Measurements from ENCODE around the gene ODR4.
"Not testable (repeated sequence)": the region's sequence is repeated elsewhere in the genome, so short reads cannot be mapped to it uniquely, and the experiment has no call there.

The ODR4 gene

DNA sequence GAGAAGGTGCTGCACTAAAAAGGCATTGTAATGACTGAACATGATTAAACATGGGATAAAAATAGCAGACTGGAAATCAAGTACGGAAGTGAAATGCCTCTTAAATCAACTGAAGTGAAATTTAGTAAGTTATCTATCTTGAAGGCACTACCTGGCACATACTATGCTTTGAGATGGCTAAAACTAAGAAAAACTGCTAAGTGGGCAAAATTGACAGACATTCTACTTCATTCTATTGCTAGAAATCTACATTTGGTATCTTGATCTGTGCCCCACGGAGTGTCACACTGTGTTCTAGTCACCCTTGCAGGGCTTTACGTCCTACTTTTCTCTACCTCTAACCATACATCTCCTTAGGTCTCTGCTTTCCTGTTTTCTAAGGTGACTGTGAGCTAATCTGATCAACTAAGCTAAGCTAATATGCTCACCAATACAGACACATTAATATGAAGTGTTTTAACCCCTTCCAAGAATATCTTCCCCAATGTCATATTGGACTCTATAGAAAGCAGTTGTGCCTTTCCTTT lies 81.2 kb downstream of the ODR4 start:
- Histone ChIP-seq H3K4me1 (ENCODE audit: control insufficient read depth in 2 of 2, insufficient read depth in 1 of 2, low read depth in 1 of 2, low read length in 2 of 2) (no peaks in the 10 kb centered on the region), H3K4me2 (ENCODE audit: insufficient read depth, low read length, poor library complexity, severe bottlenecking) (no peak overlapping the region), H3K4me3 (ENCODE audit: low read length in 2 of 2) (no peak overlapping the region), H3K4ac (ENCODE audit: low read length) (no peak overlapping the region), H3K23ac (ENCODE audit: low read depth, low read length, poor library complexity) (no peak overlapping the region), H2AFZ (ENCODE audit: low read length) (no peak overlapping the region), H3K9ac (ENCODE audit: low read depth, low read length, poor library complexity) (no peak overlapping the region), H2BK5ac (ENCODE audit: low read length) (no peak overlapping the region), H2BK12ac (ENCODE audit: low read length) (no peak overlapping the region), H3K9me3 (replicated peaks in 1 of 2; ENCODE audit: control insufficient read depth in 2 of 2, insufficient read depth in 1 of 2, low read depth in 1 of 2, low read length in 2 of 2) (no peaks in the 10 kb centered on the region), H3K27me3 (ENCODE audit: control insufficient read depth in 3 of 3, insufficient read depth in 3 of 3, low read depth in 1 of 3, low read length in 3 of 3) (no peaks in the 10 kb centered on the region), H3K79me1 (ENCODE audit: low read depth, low read length) (no peaks in the 10 kb centered on the region), H3K36me3 (replicated peaks in 1 of 2; ENCODE audit: control insufficient read depth in 2 of 2, insufficient read depth in 2 of 2, low read length in 2 of 2) (no peaks in the 10 kb centered on the region), H2AK5ac (ENCODE audit: low read depth, low read length) (no peak overlapping the region), H2BK120ac (ENCODE audit: low read depth, low read length) (no peak overlapping the region), H3K27ac (replicated peaks; ENCODE audit: low read length) (no peak overlapping the region), H3K14ac (ENCODE audit: low read length) (no peak overlapping the region), H4K91ac (ENCODE audit: low read depth, low read length, poor library complexity) (no peak overlapping the region), H4K8ac (ENCODE audit: low read depth, low read length) (no peak overlapping the region), H3K18ac (ENCODE audit: low read length) (no peak overlapping the region), H2BK15ac (ENCODE audit: low read length) (no peak overlapping the region)
- no peak for DNase-seq (ENCODE audit: low spot score)
- WGBS, 2 donors (ENCODE audit: extremely low coverage in 2 of 2, insufficient read length in 2 of 2, insufficient replicate concordance in 1 of 2), result no CpG with 5 or more reads among the region's 3 CpGs

- H2BK120ac ChIP-seq (ENCODE audit: low read depth, low read length); H3K4me2 ChIP-seq (ENCODE audit: insufficient read depth, low read length, poor library complexity, severe bottlenecking); H3K23ac ChIP-seq (ENCODE audit: low read depth, low read length, poor library complexity); H4K91ac ChIP-seq (ENCODE audit: low read depth, low read length, poor library complexity); H2BK5ac ChIP-seq (ENCODE audit: low read length); H3K4me3 ChIP-seq (ENCODE audit: low read length in 2 of 2); H3K14ac ChIP-seq (ENCODE audit: low read length); H3K27me3 ChIP-seq (ENCODE audit: control insufficient read depth in 3 of 3, insufficient read depth in 3 of 3, low read depth in 1 of 3, low read length in 3 of 3); H3K18ac ChIP-seq (ENCODE audit: low read length); H2BK12ac ChIP-seq (ENCODE audit: low read length); H3K9ac ChIP-seq (ENCODE audit: low read depth, low read length, poor library complexity); H3K79me1 ChIP-seq (ENCODE audit: low read depth, low read length); H3K4me1 ChIP-seq (ENCODE audit: control insufficient read depth in 2 of 2, insufficient read depth in 1 of 2, low read depth in 1 of 2, low read length in 2 of 2); H3K36me3 ChIP-seq (replicated peaks in 1 of 2; ENCODE audit: control insufficient read depth in 2 of 2, insufficient read depth in 2 of 2, low read length in 2 of 2); H3K9me3 ChIP-seq (replicated peaks in 1 of 2; ENCODE audit: control insufficient read depth in 2 of 2, insufficient read depth in 1 of 2, low read depth in 1 of 2, low read length in 2 of 2); H4K8ac ChIP-seq (ENCODE audit: low read depth, low read length); H2AK5ac ChIP-seq (ENCODE audit: low read depth, low read length); H2AFZ ChIP-seq (ENCODE audit: low read length); H2BK15ac ChIP-seq (ENCODE audit: low read length); H3K4ac ChIP-seq (ENCODE audit: low read length); DNase-seq (ENCODE audit: low spot score); H3K27ac ChIP-seq (replicated peaks; ENCODE audit: low read length): not testable (repeated sequence)
- WGBS, 2 donors (ENCODE audit: extremely low coverage in 2 of 2, insufficient read length in 2 of 2, insufficient replicate concordance in 1 of 2), result no CpG with 5 or more reads among the region's 14 CpGs
Measured at GRCh38 chr1:186459161-186459560, 83.5 kb downstream of the ODR4 start.

DNA sequence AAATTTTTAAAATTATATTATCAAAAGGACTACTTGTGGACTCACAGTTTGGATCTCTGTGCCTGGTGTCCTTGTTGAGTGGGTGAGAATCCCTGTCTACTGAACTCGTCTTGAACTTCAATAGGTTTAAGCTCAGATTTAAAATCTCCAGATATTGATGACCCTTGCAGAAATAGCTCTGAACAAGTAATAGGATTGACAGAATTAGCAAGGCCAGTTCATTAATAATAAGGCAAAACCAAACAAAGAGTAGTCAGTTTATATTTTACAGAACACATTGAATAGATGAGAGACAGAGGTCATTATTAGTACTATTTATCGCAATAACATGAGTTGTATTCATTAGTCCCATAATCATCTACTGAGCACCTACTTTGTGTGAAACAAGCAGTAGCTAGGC lies 85.4 kb downstream of the ODR4 start, which contains the start of gene PDC:
PDC (minus strand) TSS at position 101 of the 400 bp plus-strand sequence. CDS start 11,655 bp downstream, outside the sequence.
- Histone ChIP-seq H3K4me1 (ENCODE audit: control insufficient read depth in 2 of 2, insufficient read depth in 1 of 2, low read depth in 1 of 2, low read length in 2 of 2) (no peaks in the 10 kb centered on the region), H3K23ac (ENCODE audit: low read depth, low read length, poor library complexity) (no peak within 1 kb of the TSS), H2AK5ac (ENCODE audit: low read depth, low read length) (no peak within 1 kb of the TSS), H3K27ac (replicated peaks; ENCODE audit: low read length) (no peak within 1 kb of the TSS), H3K4me3 (ENCODE audit: low read length in 2 of 2) (no peak within 1 kb of the TSS), H3K36me3 (replicated peaks in 1 of 2; ENCODE audit: control insufficient read depth in 2 of 2, insufficient read depth in 2 of 2, low read length in 2 of 2) (no peaks in the 10 kb centered on the region), H2BK12ac (ENCODE audit: low read length) (no peak within 1 kb of the TSS), H2BK5ac (ENCODE audit: low read length) (no peak within 1 kb of the TSS), H3K18ac (ENCODE audit: low read length) (no peak within 1 kb of the TSS), H3K9ac (ENCODE audit: low read depth, low read length, poor library complexity) (no peak within 1 kb of the TSS), H3K27me3 (ENCODE audit: control insufficient read depth in 3 of 3, insufficient read depth in 3 of 3, low read depth in 1 of 3, low read length in 3 of 3) (no peaks in the 10 kb centered on the region), H2AFZ (ENCODE audit: low read length) (no peak within 1 kb of the TSS), H2BK120ac (ENCODE audit: low read depth, low read length) (no peak within 1 kb of the TSS), H3K14ac (ENCODE audit: low read length) (no peak within 1 kb of the TSS), H3K4me2 (ENCODE audit: insufficient read depth, low read length, poor library complexity, severe bottlenecking) (no peak within 1 kb of the TSS), H2BK15ac (ENCODE audit: low read length) (no peak within 1 kb of the TSS), H3K9me3 (replicated peaks in 1 of 2; ENCODE audit: control insufficient read depth in 2 of 2, insufficient read depth in 1 of 2, low read depth in 1 of 2, low read length in 2 of 2) (no peaks in the 10 kb centered on the region), H4K91ac (ENCODE audit: low read depth, low read length, poor library complexity) (no peak within 1 kb of the TSS), H3K4ac (ENCODE audit: low read length) (no peak within 1 kb of the TSS), H3K79me1 (ENCODE audit: low read depth, low read length) (no peaks in the 10 kb centered on the region), H4K8ac (ENCODE audit: low read depth, low read length) (no peak within 1 kb of the TSS)
- no CpG with 5 or more reads among the region's 2 CpGs for WGBS, 2 donors (ENCODE audit: extremely low coverage in 2 of 2, insufficient read length in 2 of 2, insufficient replicate concordance in 1 of 2)
- DNase-seq (ENCODE audit: low spot score), result no peak

DNA sequence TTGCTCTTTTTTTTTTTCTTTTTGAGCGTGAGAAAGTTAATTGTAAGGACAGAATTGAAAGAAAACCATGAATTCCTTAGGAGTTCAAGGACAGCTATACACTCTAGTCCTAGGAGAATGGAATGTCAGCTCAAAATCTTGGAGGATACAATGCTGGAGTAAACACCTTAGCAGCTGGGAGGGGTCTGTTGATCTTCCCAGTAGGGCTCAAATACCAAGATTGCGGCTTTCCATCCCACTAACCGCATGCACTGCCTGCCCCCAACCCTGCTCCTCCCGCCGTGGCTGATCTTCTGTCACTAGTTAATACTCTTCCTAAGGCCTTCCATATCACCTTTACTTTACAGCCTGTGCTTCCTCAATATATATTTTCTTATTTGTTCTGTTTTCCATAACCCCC lies 87.9 kb downstream of the ODR4 start:
- Histone ChIP-seq H3K4me3 (ENCODE audit: low read length in 2 of 2) (no peak overlapping the region), H3K23ac (ENCODE audit: low read depth, low read length, poor library complexity) (no peak overlapping the region)

More for the DNA sequence above, 87.9 kb downstream of the ODR4 start:
- Histone ChIP-seq H2BK12ac (ENCODE audit: low read length) (no peak overlapping the region), H3K79me1 (ENCODE audit: low read depth, low read length) (no peaks in the 10 kb centered on the region), H2BK5ac (ENCODE audit: low read length) (no peak overlapping the region), H2BK120ac (ENCODE audit: low read depth, low read length) (no peak overlapping the region), H3K36me3 (replicated peaks in 1 of 2; ENCODE audit: control insufficient read depth in 2 of 2, insufficient read depth in 2 of 2, low read length in 2 of 2) (no peaks in the 10 kb centered on the region), H2AFZ (ENCODE audit: low read length) (no peak overlapping the region), H4K91ac (ENCODE audit: low read depth, low read length, poor library complexity) (no peak overlapping the region), H3K4me1 (ENCODE audit: control insufficient read depth in 2 of 2, insufficient read depth in 1 of 2, low read depth in 1 of 2, low read length in 2 of 2) (no peaks in the 10 kb centered on the region), H3K9me3 (replicated peaks in 1 of 2; ENCODE audit: control insufficient read depth in 2 of 2, insufficient read depth in 1 of 2, low read depth in 1 of 2, low read length in 2 of 2) (no peaks in the 10 kb centered on the region), H3K27me3 (ENCODE audit: control insufficient read depth in 3 of 3, insufficient read depth in 3 of 3, low read depth in 1 of 3, low read length in 3 of 3) (no peaks in the 10 kb centered on the region), H4K8ac (ENCODE audit: low read depth, low read length) (no peak overlapping the region), H2BK15ac (ENCODE audit: low read length) (no peak overlapping the region), H3K27ac (replicated peaks; ENCODE audit: low read length) (no peak overlapping the region), H2AK5ac (ENCODE audit: low read depth, low read length) (no peak overlapping the region), H3K4me2 (ENCODE audit: insufficient read depth, low read length, poor library complexity, severe bottlenecking) (no peak overlapping the region), H3K14ac (ENCODE audit: low read length) (no peak overlapping the region), H3K9ac (ENCODE audit: low read depth, low read length, poor library complexity) (no peak overlapping the region), H3K4ac (ENCODE audit: low read length) (no peak overlapping the region), H3K18ac (ENCODE audit: low read length) (no peak overlapping the region)
- WGBS, 2 donors (ENCODE audit: extremely low coverage in 2 of 2, insufficient read length in 2 of 2, insufficient replicate concordance in 1 of 2), result no CpG with 5 or more reads among the region's 5 CpGs
- DNase-seq (ENCODE audit: low spot score), result no peak
